Prostate gland (tissue), 2 donors: ENCODE data around the gene FBH1.

Experiments used
- POLR2AphosphoS5 ChIP-seq: sonication (generic); formaldehyde crosslinking; IDR thresholded peaks from one replicate; pipeline ENCODE4 v1.6.1; 2017; ENCODE audit warnings: antibody characterized with exemption
- TF ChIP-seq, protein P1 (sequence below), 4 experiments: fragments of 200-600 bp in 2 of 4; fragments of 450-650 bp in 2 of 4; sonication (generic) in 2 of 4; IDR thresholded peaks; 1 replicate in 3 of 4; 2 replicates in 1 of 4; pipeline ENCODE4 v1.5.1; 2016 to 2019; ENCODE audit warnings: antibody characterized with exemption in 4 of 4, mild to moderate bottlenecking in 2 of 4, moderate library complexity in 2 of 4

DNA sequence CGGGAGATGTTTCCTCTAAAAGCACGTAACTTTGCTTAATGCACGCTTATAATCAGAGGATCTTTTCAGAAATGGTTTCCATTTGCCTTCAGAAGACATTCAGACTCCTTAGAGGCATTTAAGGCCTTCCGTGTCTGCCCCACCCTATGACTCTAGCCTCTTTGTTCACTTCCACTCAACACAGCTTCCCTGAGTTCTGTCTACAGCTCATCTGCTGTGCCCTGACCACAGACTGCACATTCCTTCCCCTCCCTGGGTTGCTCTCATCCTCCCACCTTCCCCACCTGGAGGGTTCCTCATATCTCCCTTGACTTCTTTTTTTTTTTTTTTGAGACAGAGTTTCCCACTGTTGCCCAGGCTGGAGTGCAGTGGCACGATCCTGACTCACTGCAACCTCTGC is 16.6 kb downstream of the FBH1 start:
- TF ChIP-seq, protein P1, sequence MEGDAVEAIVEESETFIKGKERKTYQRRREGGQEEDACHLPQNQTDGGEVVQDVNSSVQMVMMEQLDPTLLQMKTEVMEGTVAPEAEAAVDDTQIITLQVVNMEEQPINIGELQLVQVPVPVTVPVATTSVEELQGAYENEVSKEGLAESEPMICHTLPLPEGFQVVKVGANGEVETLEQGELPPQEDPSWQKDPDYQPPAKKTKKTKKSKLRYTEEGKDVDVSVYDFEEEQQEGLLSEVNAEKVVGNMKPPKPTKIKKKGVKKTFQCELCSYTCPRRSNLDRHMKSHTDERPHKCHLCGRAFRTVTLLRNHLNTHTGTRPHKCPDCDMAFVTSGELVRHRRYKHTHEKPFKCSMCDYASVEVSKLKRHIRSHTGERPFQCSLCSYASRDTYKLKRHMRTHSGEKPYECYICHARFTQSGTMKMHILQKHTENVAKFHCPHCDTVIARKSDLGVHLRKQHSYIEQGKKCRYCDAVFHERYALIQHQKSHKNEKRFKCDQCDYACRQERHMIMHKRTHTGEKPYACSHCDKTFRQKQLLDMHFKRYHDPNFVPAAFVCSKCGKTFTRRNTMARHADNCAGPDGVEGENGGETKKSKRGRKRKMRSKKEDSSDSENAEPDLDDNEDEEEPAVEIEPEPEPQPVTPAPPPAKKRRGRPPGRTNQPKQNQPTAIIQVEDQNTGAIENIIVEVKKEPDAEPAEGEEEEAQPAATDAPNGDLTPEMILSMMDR (IDR thresholded peaks at IDR 0.05), result no peak
- no peak for TF ChIP-seq POLR2AphosphoS5
